ENCODE data around the gene PPFIA1. TPM values are rescaled to one million over a fixed set of nuclear protein-coding genes. Genes with fewer than 3 reads are reported as not detected.

PPFIA1 gene
- total RNA-seq: 37.9 TPM

DNA sequence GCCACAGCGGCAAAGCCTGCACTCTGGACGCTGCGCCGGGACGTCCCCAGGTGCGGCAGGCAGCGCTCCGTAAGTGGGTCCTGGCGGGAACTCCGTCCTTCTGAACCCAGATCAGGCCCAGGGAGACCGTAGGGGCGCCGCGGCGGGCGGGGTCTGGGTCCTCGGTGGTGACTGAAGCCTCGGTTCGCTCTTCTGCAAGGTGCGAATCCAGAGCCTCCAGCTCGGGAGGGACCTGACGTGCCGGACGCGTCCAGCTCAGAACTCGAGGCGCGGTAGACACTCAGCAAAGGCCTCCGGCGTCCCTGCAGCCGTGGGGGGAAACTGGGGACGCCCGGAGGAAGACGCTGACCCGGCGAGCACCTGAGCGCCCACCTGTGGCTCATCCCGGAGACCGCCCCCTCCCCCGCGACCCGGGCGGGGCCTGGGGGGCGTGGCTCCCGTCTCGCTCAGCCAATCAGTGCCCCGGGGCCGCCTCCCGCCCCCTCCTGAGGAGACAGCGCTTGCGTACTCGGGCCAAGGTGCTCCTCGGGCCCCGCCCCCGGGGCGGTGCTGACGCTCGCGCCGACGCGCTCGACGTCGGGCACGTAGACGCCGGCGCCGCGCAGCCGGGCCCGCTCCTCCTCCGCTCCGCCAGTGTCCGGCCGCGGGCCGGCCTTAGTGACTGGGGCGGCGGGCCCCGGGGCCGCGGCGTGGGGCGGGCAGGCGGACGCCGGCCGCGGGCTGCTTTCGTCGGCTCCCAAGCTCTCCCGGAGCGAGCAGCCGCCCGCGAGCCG, at the start of gene PPFIA1:
PPFIA1 (plus strand) TSS at position 587 of the 773 bp plus-strand sequence. CDS start 1,483 bp downstream, outside the sequence.
- no peak for FAIRE-seq
- peak; percentile 98 to 99 for DNase-seq (ENCODE audit: low spot score in 2 of 2)

DNA sequence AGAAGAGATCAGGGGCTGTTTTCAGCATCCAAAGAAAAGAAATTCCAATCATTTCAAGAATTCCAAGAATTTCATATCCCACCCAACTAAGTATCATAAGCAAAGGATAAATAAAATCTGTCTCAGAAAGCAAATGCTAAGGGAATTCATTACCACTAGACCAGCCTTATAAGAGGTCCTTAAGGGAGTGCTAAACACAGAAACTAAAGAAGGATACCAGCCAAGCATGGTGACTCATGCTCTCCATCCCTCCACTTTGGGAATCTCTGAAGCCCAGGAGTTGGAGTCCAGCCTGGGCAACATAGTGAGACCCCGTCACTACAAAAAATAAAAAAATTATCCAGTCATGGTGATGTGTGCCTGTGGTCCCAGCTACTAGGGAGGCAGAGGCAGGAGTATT, 49.6 kb upstream of the PPFIA1 start:
- DNase-seq (ENCODE audit: low spot score in 2 of 2) (no peak), FAIRE-seq (no peak)

DNA sequence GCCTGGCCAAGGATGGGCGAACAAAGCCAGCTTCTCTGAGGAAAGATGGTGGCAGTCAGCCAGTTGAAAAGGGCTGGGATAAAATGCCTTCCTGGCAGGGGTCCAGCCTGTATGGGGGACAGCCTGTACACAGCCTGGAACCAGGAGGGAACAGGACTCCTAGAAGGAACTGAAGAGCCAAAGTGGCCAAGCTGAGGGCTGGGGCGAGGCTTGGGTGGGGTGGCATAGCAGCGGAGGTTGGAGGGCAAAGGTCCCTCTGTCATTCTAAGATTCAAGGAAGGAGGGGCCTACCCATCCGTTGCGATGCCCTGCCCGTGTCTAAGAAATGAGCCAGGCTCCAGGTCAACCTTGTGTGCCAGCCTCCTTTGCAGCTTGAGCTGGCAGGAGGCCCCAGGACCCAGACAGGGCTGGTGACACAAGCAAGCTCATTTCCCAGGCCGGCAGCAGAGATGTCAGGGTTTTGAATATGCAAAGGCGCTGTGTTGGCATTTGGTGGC, 44.8 kb upstream of the PPFIA1 start:
- FAIRE-seq: no peak

DNA sequence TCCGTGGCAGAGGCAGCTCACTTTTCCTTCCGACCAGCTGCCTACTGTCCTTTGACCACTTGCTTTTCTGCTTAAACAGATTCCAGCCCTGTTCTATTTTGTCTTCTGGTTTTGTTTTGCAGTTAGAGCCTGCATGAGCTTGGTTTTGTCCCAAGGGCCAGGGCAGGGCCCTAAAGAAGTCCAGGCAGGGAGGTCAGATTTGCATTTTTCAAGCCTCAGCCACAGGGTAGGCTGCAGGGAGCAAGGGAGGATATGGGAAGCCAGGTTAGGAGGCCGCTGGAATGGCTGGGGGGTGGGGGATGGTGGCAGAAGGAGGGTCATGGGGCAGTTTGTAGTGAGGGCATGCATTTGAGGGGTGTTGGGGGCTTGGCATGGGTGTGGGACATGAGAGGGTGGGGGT, 44.3 kb upstream of the PPFIA1 start:
- no peak for FAIRE-seq
- no peak for DNase-seq (ENCODE audit: low spot score in 2 of 2)

More for the DNA sequence above, 44.8 kb upstream of the PPFIA1 start:
- no peak for DNase-seq (ENCODE audit: low spot score in 2 of 2)

DNA sequence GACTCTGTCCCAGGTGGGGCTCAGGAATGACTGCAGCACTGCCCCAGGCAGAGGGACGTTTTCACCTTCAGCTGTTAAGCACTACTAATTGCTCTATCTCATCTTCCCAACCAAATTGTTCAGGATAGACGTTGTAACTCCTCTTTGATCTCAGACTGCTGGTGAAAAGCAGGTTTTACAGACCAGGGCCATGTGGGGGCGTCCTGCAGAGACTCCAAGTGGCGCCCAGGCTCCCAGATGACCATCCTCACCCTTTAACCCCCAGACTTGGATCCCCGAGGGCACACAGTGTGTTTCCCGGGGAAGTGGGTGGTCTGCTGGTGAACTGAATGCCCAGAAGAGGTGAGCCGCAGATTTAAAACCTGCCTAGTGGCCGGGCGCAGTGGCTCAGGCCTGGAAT, 43.5 kb upstream of the PPFIA1 start:
- FAIRE-seq (no peak), DNase-seq (ENCODE audit: low spot score in 2 of 2) (no peak)

DNA sequence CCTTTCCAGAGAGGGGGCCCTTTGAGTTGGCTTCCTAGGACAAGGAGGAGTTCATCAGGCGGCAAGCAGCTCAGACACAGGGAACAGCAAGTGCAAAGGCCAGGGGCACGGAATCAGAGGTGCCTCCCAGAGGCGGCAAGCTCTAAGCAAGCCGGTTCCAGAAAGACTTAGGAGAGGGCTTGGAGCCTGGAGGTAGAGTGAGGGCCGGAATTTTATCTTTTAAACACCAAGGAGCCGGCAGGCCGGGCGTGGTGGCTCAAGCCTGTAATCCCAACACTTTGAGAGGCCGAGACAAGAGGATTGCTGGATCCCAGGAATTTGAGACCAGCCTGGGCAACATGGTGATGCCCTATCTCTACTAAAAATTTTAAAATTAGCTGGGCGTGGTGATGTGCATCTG, 40.8 kb upstream of the PPFIA1 start:
- no peak for FAIRE-seq
- no peak for DNase-seq (ENCODE audit: low spot score in 2 of 2)

DNA sequence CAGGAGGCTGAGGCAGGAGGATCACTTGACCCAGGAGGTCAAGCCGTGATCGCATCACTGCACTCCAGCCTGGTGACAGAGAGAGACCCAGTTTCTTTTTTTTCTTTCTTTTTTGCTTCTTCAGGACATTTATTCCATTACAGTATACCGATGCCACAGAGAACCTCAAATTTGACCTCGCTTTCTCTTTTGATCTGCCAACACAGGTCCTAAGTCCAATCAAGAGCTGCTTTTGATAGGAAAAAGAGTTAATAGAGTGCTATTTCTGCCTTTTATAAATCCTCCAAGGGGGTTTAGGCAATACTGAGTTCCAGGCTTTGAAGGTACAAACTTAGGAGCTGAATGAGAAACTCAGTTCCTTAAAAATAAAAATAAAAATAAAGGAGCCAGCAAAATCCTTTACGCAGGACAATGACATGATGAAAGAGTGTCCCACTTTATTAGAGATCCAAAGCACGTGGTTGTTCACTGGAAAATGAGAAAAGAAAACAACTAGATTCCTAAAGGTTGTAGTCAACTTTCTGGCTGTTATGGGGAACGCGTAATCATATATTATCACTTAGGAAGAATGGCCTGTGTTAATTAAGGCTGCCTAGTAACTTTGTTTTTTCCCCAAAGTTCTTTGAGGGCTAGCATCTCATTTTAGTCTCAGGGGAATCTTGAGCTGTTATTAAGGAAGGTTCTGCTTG, 40.2 kb upstream of the PPFIA1 start:
- FAIRE-seq (no peak), DNase-seq (ENCODE audit: low spot score in 2 of 2) (no peak)

DNA sequence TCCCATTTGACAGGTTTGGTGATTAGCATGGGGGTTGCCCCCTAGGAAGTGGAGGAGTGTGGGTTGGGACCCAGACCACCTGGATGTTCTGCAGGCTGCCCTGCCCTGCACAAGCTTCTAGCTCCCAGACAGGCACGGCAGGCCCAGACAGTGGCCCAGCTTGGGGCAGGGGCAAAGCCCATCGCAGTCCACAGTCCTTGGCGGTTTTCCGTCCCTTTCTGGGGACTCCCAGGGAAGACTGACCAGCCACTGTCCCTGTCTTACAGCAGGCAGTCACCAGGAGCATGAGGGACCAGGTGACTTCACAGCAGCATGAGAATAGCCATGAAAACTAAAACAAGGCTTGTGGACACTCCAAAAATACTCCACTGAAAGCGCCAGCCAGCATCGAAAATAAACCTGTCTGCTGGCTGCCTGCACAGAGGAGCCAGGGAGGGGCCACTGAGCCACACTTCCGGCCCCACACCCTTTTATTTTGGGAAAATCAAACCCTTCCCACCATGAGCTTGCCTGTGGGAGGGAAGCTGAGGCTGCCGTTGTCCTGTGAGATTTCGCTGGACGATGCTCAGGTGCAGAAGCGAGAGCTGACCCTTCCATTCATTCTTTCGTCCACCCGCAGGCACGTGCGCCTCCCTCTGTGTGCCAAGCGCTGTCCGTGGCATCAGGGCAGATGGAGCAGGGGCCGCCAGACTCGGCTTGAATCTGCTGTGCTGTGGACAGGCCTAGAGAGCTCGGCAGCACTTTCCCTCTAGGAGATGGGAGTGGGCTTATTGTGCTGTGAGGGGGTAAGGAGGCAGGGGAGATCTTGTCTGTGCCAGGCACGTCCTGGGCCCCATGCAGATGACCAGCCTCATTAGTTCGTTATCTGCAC, 39.4 kb upstream of the PPFIA1 start:
- FAIRE-seq (no peak), DNase-seq (ENCODE audit: low spot score in 2 of 2) (no peak)

DNA sequence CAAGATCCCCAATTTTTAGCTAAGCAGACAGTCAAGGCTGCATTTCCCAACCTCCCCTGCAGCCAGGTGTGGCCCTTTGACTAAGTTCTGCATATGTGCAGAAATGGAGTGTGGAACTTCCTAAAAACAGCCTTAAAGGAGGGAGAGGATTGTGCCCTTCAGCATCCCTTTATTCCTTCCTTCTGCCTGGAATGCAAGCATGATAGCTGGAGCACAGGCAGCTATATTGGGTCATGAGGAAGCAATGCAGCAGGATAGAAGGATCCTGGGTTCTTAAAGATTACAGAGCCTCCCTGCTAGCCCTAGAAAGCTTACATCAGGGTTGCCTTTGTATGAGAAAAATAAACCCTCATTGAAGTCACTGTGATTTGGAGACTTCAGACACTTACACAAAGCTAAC, 37.5 kb upstream of the PPFIA1 start:
- DNase-seq (ENCODE audit: low spot score in 2 of 2) (no peak), FAIRE-seq (no peak)

DNA sequence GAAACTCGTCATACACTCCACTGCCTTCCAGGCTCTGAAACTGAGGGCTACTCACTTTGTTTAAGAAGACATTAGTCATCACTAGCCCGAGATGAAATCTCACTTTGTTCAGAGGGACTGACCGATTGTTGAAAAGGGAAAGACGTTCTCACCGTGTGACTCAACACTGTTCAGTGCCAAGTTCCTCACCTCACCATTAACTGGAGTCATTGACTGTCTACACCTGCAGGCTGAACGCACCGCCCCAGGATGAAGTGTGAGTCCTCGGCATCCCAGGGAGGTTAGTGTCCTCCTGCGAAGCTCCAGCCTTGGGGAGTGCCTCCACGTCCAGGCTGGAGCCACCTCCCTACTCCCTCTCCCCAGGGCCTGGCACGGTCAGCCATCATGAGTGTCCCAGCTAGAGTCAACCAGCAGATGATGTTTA, 37.0 kb upstream of the PPFIA1 start:
- FAIRE-seq: no peak
- DNase-seq (ENCODE audit: low spot score in 2 of 2): no peak

DNA sequence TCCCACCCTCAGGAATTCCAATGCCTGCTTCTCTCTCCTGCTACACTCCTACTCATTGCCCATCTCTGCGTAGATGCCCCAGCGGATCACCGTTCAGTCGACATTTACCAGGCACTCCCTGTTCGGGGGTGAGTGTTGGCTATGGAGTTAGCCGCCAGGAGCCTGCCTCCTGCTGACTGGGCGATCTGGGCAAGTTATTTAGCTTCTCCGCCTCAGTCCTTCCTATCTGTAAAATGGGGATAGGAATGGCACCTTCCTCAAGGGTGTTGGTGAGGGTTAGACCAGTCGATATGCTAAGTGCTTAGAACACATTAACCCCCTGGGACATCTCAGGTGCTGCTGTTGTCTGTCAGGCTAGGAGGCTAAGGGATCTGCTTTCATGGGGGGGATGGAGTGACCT, 36.5 kb upstream of the PPFIA1 start:
- FAIRE-seq: no peak

DNA sequence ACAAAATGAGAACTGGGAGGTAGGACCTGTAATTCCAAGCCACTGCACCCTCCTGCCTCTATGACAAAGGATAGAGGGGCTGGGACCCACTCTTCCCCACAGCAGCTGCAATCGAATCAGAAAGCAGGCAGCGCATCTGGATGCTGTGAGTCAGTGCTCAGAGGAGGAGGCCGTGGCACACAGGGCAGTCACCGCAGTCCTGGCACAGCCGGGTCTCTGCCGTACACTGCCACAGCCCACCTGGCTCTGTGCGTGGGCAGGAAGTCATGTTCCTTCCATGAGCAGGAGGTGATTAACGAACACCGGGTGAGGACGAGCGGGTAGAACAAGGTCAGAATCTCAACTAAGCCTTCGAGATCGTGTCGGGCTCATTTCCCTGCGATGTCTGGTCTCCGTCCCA, 30.2 kb upstream of the PPFIA1 start:
- FAIRE-seq (no peak), DNase-seq (ENCODE audit: low spot score in 2 of 2) (no peak)

More for the DNA sequence above, 36.5 kb upstream of the PPFIA1 start:
- no peak for DNase-seq (ENCODE audit: low spot score in 2 of 2)

DNA sequence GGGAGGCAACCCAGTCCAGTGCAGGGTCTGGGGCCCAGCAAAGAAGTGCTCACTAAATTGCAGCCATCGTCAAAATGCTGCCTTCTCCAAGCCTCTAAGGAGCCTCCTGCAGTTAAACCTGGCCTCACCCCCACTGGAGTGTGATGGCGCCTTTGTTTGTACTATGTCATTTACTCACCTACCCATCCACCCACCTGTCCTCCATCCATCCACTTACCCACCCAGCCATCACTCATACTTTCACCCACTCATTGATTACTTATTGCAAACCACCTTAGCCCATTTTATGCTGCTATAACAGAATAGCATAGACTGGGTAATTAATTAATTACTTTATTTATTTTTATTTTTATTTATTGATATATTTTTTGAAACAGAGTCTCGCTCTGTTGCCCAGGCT, 28.8 kb upstream of the PPFIA1 start:
- FAIRE-seq (no peak), DNase-seq (ENCODE audit: low spot score in 2 of 2) (no peak)

DNA sequence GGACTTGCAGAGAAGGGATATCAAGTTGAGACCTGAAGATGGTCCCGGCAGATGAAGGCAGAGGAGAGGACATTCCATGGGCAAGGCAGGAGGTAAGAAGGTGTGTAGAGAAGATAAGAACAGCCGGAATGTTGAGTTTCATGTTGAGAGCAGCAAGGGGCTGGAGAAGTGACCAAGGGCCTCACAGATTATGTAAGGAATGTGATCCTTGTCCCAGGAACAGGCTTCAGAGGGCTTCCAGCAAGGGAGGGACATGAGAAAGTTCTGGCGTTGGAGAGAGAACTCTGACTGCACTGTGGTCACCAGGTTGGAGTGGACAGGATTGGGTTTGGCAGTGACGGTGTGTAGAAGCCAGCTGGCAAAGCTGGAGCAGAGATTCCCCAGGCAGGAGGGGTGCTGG, 27.6 kb upstream of the PPFIA1 start:
- no peak for FAIRE-seq
- DNase-seq (ENCODE audit: low spot score in 2 of 2): no peak

DNA sequence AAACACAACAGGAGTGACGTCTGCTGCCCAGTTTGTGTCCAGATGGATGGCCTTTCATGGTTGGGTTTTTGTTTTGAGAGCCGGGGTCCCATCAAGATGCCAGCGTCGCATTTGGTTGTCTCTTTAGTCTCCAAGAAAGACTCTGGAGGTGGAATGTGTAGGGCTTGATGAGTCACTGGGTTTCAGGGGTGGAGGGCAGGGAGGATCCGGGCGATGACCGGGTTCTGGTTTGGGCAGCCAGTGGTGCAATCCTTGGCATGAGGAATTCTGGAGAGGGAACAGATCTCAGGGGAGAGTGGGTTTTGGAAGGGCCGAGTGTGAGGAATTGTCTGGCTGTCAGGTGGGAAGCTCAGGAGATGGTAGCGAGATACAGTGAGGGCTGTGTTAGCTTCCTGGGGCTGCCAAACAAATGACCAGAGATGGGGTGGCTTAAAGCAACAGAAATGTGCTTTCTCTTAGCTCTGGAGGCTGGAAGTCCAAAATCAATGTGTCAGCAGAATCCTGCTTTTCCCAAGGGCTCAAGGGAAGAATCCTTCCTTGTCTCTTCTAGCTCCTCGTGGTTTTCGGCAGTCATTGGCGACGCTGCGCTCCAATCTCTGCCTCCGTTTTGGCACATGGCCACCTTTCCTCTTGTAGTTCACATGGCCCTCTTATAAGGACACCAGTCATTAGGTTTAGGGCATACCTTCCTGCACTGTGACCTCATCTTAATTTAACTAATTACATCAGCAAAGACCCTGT, 26.4 kb upstream of the PPFIA1 start:
- DNase-seq (ENCODE audit: low spot score in 2 of 2): no peak
- FAIRE-seq: no peak

DNA sequence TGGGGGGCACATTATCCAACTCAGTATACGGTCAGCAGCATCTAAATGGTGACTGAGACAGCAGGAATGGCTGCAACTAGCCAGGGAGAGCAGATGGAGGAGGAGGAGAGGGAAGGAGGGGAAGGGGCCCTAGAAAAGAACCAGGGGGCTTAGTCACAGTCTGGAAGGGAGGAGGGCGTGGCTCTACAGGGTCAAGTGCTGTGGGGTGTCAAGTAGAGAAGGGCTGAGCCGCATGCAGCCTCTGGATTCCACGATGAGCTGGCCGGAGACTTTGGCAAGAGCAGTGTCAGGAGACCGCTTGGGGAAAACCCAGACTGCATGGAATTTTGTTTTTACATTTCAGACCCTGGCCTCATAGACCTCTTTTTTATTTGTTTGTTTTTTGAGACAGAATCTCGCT, 25.8 kb upstream of the PPFIA1 start:
- no peak for DNase-seq (ENCODE audit: low spot score in 2 of 2)
- no peak for FAIRE-seq

DNA sequence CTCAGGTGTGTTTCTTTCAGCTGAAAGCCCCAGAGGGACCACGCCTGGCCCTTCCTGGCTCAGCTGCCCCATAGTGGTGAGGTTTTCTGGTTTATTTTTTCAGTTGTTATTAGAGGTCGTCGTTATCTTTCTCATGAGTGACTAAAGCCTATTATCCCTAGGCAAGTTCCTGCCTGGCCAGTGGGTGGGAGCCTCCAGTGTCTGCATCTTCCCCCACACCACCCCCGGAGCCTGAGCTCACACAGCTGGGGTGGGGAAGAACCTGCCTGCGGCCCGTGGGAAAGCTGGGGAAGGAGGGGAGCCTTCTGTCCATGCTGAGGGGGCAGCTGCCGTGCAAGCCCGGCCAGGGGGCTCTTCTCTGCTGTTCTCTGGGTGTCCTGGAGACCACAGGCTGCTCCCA, 24.3 kb upstream of the PPFIA1 start:
- FAIRE-seq (no peak), DNase-seq (ENCODE audit: low spot score in 2 of 2) (no peak)

DNA sequence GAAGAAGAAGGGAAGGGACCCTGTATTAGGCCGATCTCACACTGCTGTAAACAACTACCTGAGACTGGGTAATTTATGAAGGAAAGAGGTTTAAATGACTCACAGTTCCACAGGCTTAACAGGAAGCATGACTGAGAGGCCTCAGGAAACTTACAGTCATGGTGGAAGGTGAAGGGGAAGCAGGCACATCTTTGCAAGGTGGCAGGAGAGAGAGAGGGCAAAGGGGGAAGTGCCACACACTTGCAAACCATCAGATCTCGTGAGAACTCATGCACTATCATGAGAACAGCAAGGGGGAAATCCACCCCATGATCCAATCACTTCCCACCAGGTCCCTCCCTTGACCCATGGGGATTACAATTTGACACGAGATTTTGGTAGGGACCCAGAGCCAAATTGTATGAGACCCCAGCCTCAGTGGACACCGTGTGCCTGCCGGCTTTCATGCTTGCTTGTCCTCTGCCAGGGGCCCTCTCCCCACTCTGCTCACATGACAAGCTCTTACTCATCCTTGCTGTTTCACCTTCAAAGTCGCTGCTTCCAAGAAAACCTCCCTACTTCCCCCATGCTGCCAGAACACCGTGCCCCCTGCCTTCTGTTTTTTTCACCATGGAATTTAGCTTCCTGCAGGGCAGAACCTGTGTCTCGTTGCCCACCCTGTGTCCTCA, 23.3 kb upstream of the PPFIA1 start:
- DNase-seq (ENCODE audit: low spot score in 2 of 2) (no peak), FAIRE-seq (no peak)

DNA sequence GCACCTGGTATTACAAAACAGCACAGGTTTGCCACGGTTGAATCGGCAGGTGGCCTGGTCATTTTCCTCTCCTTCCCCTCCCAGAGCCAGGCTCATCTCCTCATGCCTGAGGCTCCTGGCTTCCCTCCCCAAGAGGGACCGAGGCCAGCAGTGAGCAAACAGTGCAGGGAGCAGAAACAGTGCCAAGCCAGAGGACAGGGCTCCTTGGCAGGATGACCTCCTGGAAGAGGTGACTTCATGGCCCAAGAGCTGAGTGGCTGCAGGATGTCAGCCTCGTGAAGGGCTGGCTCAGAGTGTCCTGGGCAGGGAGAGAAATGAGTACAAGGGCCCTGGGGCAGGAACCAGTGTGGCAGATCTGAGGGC, 22.8 kb upstream of the PPFIA1 start:
- DNase-seq (ENCODE audit: low spot score in 2 of 2) (no peak), FAIRE-seq (no peak)

Measured in frontal cortex (tissue), 4 donors.